GM18907 (cell line): ENCODE data around the gene NFIX.

Experiments used
- ATAC-seq: cut with Tn5 transposase; IDR thresholded peaks from one replicate; pipeline ENCODE4 v1.9.1; 2021; ENCODE audit warnings: mild to moderate bottlenecking, moderate library complexity; ENCODE audit not compliant: unreplicated experiment

The NFIX gene

GRCh38 chr19:13033819-13034611, 38.7 kb downstream of the NFIX start:
- peak; percentile 44 for ATAC-seq

- ATAC-seq, result no peak
These were observed 39.4 kb downstream of the NFIX start for GRCh38 chr19:13034636-13035035.

- no peak for ATAC-seq
These were observed 40.6 kb downstream of the NFIX start for GRCh38 chr19:13035820-13036365.

GRCh38 chr19:13036366-13036976, 41.2 kb downstream of the NFIX start:
- no peak for ATAC-seq

GRCh38 chr19:13037161-13037560, 41.9 kb downstream of the NFIX start:
- ATAC-seq, result no peak

GRCh38 chr19:13037731-13038130, 42.5 kb downstream of the NFIX start:
- no peak for ATAC-seq

GRCh38 chr19:13038306-13039210, 43.3 kb downstream of the NFIX start:
- no peak for ATAC-seq

GRCh38 chr19:13039211-13039789, 44.0 kb downstream of the NFIX start:
- ATAC-seq, result no peak

GRCh38 chr19:13040232-13040947, 45.1 kb downstream of the NFIX start:
- ATAC-seq, result no peak

GRCh38 chr19:13040948-13041292, 45.6 kb downstream of the NFIX start:
- ATAC-seq, result no peak

- ATAC-seq, result no peak
These were observed 47.3 kb downstream of the NFIX start for GRCh38 chr19:13042443-13043130.

GRCh38 chr19:13043285-13043684, 48.0 kb downstream of the NFIX start:
- ATAC-seq, result no peak

GRCh38 chr19:13044231-13044836, 49.1 kb downstream of the NFIX start:
- no peak for ATAC-seq

- no peak for ATAC-seq
These were observed 50.5 kb downstream of the NFIX start for GRCh38 chr19:13045812-13046211.

- no peak for ATAC-seq
These were observed 52.1 kb downstream of the NFIX start for GRCh38 chr19:13047374-13047773.

- ATAC-seq, result no peak
These were observed 55.0 kb downstream of the NFIX start for GRCh38 chr19:13050274-13050673.

- ATAC-seq, result no peak
These were observed 56.4 kb downstream of the NFIX start for GRCh38 chr19:13051557-13052165.

GRCh38 chr19:13052447-13053175, 57.3 kb downstream of the NFIX start:
- no peak for ATAC-seq
